B cell (primary cell): ENCODE results near the gene FCN2. TPM values are rescaled to one million over a fixed set of nuclear protein-coding genes. Genes with fewer than 3 reads are reported as not detected.
"Not testable (repeated sequence)": the region's sequence is repeated elsewhere in the genome, so short reads cannot be mapped to it uniquely, and the experiment has no call there.

Source experiments
- ATAC-seq: fragments of 200-7000 bp; cut with Tn5 transposase; one replicate; pipeline ENCODE4 v1.10.0; 2021; ENCODE audit warnings: low read depth, mild to moderate bottlenecking, moderate number of reproducible peaks, moderate library complexity
- CTCF ChIA-PET: fragments of 350-600 bp; sonication (Branson Sonifier 250); formaldehyde crosslinking; loops from one replicate; lab custom pipeline; 2021; ENCODE audit warnings: antibody characterized with exemption, inconsistent platforms; lab: Charles Lee
- POLR2A ChIA-PET: fragments of 350-600 bp; sonication (Branson Sonifier 250); formaldehyde crosslinking; loops from one replicate; lab custom pipeline; 2021; ENCODE audit warnings: antibody characterized with exemption; lab: Charles Lee
- DNase-seq: peaks from one replicate; pipeline ENCODE4 v3.0.0; 2013
- H2AFZ ChIP-seq: 2 replicates; pipeline ENCODE4 v1.6.1; 2012; ENCODE audit warnings: mild to moderate bottlenecking, low read depth, low read length; ENCODE audit not compliant: insufficient read depth, poor library complexity, severe bottlenecking
- H3K27ac ChIP-seq, 2 donors: 1 replicate in 1 of 2; 2 replicates in 1 of 2; pipeline ENCODE4 v1.5.1; 2012 to 2013; ENCODE audit warnings: low read length in 2 of 2, mild to moderate bottlenecking in 2 of 2, moderate library complexity in 1 of 2
- H3K27me3 ChIP-seq, 4 experiments: fragments of 200-600 bp in 1 of 4; sonication (generic) in 1 of 4; replicated peaks in 1 of 4; 1 replicate in 2 of 4; 2 replicates in 2 of 4; pipeline versions ENCODE4 v1.6.1 to v1.7.0; 2013 to 2016; ENCODE audit warnings: low read length in 3 of 4, mild to moderate bottlenecking in 2 of 4, mixed read lengths in 1 of 4, moderate library complexity in 1 of 4; ENCODE audit not compliant: insufficient read depth in 4 of 4, control insufficient read depth in 3 of 4; ENCODE audit errors: control extremely low read depth in 1 of 4
- H3K36me3 ChIP-seq, 2 experiments: replicated peaks in 1 of 2; 1 replicate in 1 of 2; 2 replicates in 1 of 2; pipeline versions ENCODE4 v1.6.1 to v1.7.1; 2013; ENCODE audit warnings: low read length in 1 of 2; ENCODE audit not compliant: insufficient read depth in 2 of 2, control insufficient read depth in 1 of 2; ENCODE audit errors: control extremely low read depth in 1 of 2, extremely low read depth in 1 of 2
- H3K4me1 ChIP-seq, 2 donors: fragments of 200-600 bp in 1 of 2; sonication (generic) in 1 of 2; 1 replicate in 1 of 2; 2 replicates in 1 of 2; pipeline versions ENCODE4 v1.5.1 to v1.6.1; 2013 to 2017; ENCODE audit warnings: low read length in 2 of 2; ENCODE audit not compliant: control insufficient read depth in 2 of 2, insufficient read depth in 2 of 2
- H3K4me2 ChIP-seq: replicated peaks from 2 replicates; pipeline ENCODE3; 2012; ENCODE audit warnings: mild to moderate bottlenecking, low read depth, low read length; ENCODE audit not compliant: poor library complexity, severe bottlenecking
- H3K4me3 ChIP-seq, 5 experiments: fragments of 200-600 bp in 1 of 5; sonication (generic) in 1 of 5; 1 replicate in 3 of 5; 2 replicates in 2 of 5; pipeline versions ENCODE4 v1.5.1 to v1.7.0; 2011 to 2016; ENCODE audit warnings: low read length in 4 of 5, mild to moderate bottlenecking in 4 of 5, low read depth in 2 of 5, control low read depth in 1 of 5, moderate library complexity in 1 of 5; ENCODE audit not compliant: insufficient read depth in 1 of 5; ENCODE audit errors: control extremely low read depth in 1 of 5, extremely low read depth in 1 of 5
- H3K79me2 ChIP-seq: fragments of 200-600 bp; sonication (generic); one replicate; pipeline ENCODE4 v1.6.0; 2016; ENCODE audit warnings: low read length; ENCODE audit not compliant: control insufficient read depth, insufficient read depth
- H3K9ac ChIP-seq: fragments of 200-600 bp; sonication (generic); 2 replicates; pipeline ENCODE4 v1.6.1; 2017; ENCODE audit warnings: mild to moderate bottlenecking, low read length, moderate library complexity
- H3K9me3 ChIP-seq, 3 donors: one replicate each; pipeline versions ENCODE4 v1.6.1 to v1.7.1; 2013; ENCODE audit warnings: low read length in 2 of 3; ENCODE audit not compliant: control insufficient read depth in 2 of 3, insufficient read depth in 1 of 3; ENCODE audit errors: control extremely low read depth in 1 of 3
- H4K20me1 ChIP-seq: 2 replicates; pipeline ENCODE4 v1.6.0; 2012; ENCODE audit warnings: mild to moderate bottlenecking, low read length; ENCODE audit not compliant: insufficient read depth, control insufficient read depth, poor library complexity, severe bottlenecking
- H3K27ac Mint-ChIP-seq: one replicate; pipeline ENCODE4 v1.8.0; 2021; ENCODE audit warnings: mixed read lengths
- H3K27me3 Mint-ChIP-seq: one replicate; pipeline ENCODE4 v1.8.0; 2021; ENCODE audit warnings: mixed read lengths
- H3K4me1 Mint-ChIP-seq: one replicate; pipeline ENCODE4 v1.8.0; 2021; ENCODE audit warnings: mixed read lengths
- H3K4me3 Mint-ChIP-seq: one replicate; pipeline ENCODE4 v1.8.0; 2021; ENCODE audit warnings: mixed read lengths
- H3K9me3 Mint-ChIP-seq: one replicate; pipeline ENCODE4 v1.8.0; 2022; ENCODE audit warnings: mixed read lengths; ENCODE audit not compliant: insufficient read depth
- CTCF ChIP-seq: fragments of 200-600 bp; IDR thresholded peaks from one replicate; pipeline ENCODE4 v1.8.0; 2022; ENCODE audit warnings: antibody characterized with exemption, mild to moderate bottlenecking
- EZH2 ChIP-seq: IDR thresholded peaks from 2 replicates; pipeline ENCODE4 v1.6.1; 2012; ENCODE audit warnings: borderline replicate concordance, low read depth, mild to moderate bottlenecking, moderate library complexity, low read length; ENCODE audit not compliant: insufficient read depth, poor library complexity, severe bottlenecking
- WGBS: methylation state at CpG from one replicate; pipeline ENCODE4 v1.1.5; 2013; ENCODE audit warnings: missing lambda C conversion rate; ENCODE audit not compliant: insufficient coverage; 5-methylcytosine and 5-hydroxymethylcytosine counted together
- intact Hi-C: fragments of 100-400 bp; cut with micrococcal nuclease; formaldehyde crosslinking; loops from one replicate; pipeline ENCODE4 v1.10.0; 2022
- polyA plus RNA-seq: library from polyadenylated mRNA; depleted of rRNA; stranded (reverse); fragments of >200 nt; gene quantifications from 2 replicates; pipeline ENCODE4 v1.2.3, GENCODE V29; 2012
- total RNA-seq, 2 donors: library from RNA; stranded (reverse); fragments of 120-200 nt in 1 of 2; gene quantifications; 1 replicate in 1 of 2; 2 replicates in 1 of 2; pipeline versions ENCODE4 v1.2.3 to v1.2.4, GENCODE V29; 2013 to 2022

Gene FCN2
- total and polyA plus RNA-seq, 2 donors (not counting 1 experiment from before 2014, with no cell fraction given), result not detected

- Histone ChIP-seq H3K4me3 (no peak overlapping the region), H4K20me1 (no peaks in the 10 kb centered on the region), H3K36me3 (no peaks in the 10 kb centered on the region), H3K9ac (no peak overlapping the region), H3K79me2 (no peaks in the 10 kb centered on the region), H3K4me2 (no peak overlapping the region), H3K27ac (no peak overlapping the region), H3K9me3 (peaks cover 0 to 15% (median 2%) of the 10 kb centered on the region in 3 donors), H3K4me1 (no peaks in the 10 kb centered on the region), H2AFZ (no peak overlapping the region), H3K27me3 (peaks cover 0 to 4% (median 0%) of the 10 kb centered on the region in 4 experiments)
- ChIA-PET POLR2A (no interaction called here), CTCF (no interaction called here)
- H3K4me1 Mint-ChIP-seq, result no peaks in the 10 kb centered on the region
- no peak overlapping the region for H3K27ac Mint-ChIP-seq
- ATAC-seq (no peak), DNase-seq (no peak)
- H3K9me3 Mint-ChIP-seq, result peaks cover 6% of the 10 kb centered on the region
- TF ChIP-seq EZH2, result no peak
- no peak for TF ChIP-seq CTCF
- H3K27me3 Mint-ChIP-seq, result peaks cover 11% of the 10 kb centered on the region
- WGBS, result 88% methylated on average over 16 of the region's 18 CpGs
- intact Hi-C loops, result no loop called here
- H3K4me3 Mint-ChIP-seq, result no peak overlapping the region
Measured at GRCh38 chr9:134855231-134855899, 25.2 kb upstream of the FCN2 start.

- Histone ChIP-seq H3K27ac (no peak overlapping the region), H3K27me3 (peaks cover 0 to 4% (median 0%) of the 10 kb centered on the region in 4 experiments), H2AFZ (no peak overlapping the region), H3K36me3 (no peaks in the 10 kb centered on the region), H3K4me3 (no peak overlapping the region), H3K79me2 (no peaks in the 10 kb centered on the region), H3K9me3 (peaks cover 0 to 9% (median 2%) of the 10 kb centered on the region in 3 donors), H4K20me1 (no peaks in the 10 kb centered on the region), H3K4me2 (no peak overlapping the region), H3K4me1 (no peaks in the 10 kb centered on the region), H3K9ac (no peak overlapping the region)
- ATAC-seq (no peak), DNase-seq (no peak)
- intact Hi-C loops, result no loop called here
- no peak overlapping the region for H3K4me3 Mint-ChIP-seq
- 94% methylated on average over 5 of the region's 9 CpGs for WGBS
- TF ChIP-seq CTCF (no peak), EZH2 (no peak)
- H3K9me3 Mint-ChIP-seq, result peaks cover 6% of the 10 kb centered on the region
- ChIA-PET POLR2A (no interaction called here), CTCF (no interaction called here)
- peaks cover 11% of the 10 kb centered on the region for H3K27me3 Mint-ChIP-seq
- H3K4me1 Mint-ChIP-seq, result no peaks in the 10 kb centered on the region
- H3K27ac Mint-ChIP-seq, result no peak overlapping the region
Measured at GRCh38 chr9:134855900-134856377, 24.7 kb upstream of the FCN2 start.

- H3K4me1 Mint-ChIP-seq, POLR2A ChIA-PET, H3K79me2 ChIP-seq, intact Hi-C loops, H3K27ac ChIP-seq, H3K9ac ChIP-seq, H3K4me3 Mint-ChIP-seq, H3K27ac Mint-ChIP-seq, H3K27me3 ChIP-seq, H3K4me2 ChIP-seq, H4K20me1 ChIP-seq, H3K9me3 Mint-ChIP-seq, DNase-seq, H2AFZ ChIP-seq, H3K4me3 ChIP-seq, ATAC-seq, H3K36me3 ChIP-seq, CTCF ChIA-PET, H3K4me1 ChIP-seq: not testable (repeated sequence)
- peaks cover 11% of the 10 kb centered on the region for H3K27me3 Mint-ChIP-seq
- H3K9me3 ChIP-seq, result peaks cover 0 to 10% (median 2%) of the 10 kb centered on the region in 3 donors
- 100% methylated on average over 1 of the region's 2 CpGs for WGBS
Measured at GRCh38 chr9:134857451-134857850, 23.2 kb upstream of the FCN2 start.
